Kidney (tissue), 14 donors: ENCODE data around the gene ITPR2. TPM values are rescaled to one million over a fixed set of nuclear protein-coding genes. Genes with fewer than 3 reads are reported as not detected.

Experiments
- DNase-seq, 5 donors: peaks; one replicate each; pipeline ENCODE4 v3.0.0-alpha.2; 2013 to 2020
- FAIRE-seq: peaks from 2 replicates; lab custom pipeline; 2012; peaks lifted over from hg19 to GRCh38; lab: Jason Lieb, UNC
- H3K27ac ChIP-seq, 2 donors: one replicate each; pipeline ENCODE4 v1.7.0; 2013; ENCODE audit warnings: low read depth in 2 of 2, low read length in 2 of 2, inconsistent platforms in 1 of 2
- H3K27me3 ChIP-seq: one replicate; pipeline ENCODE4 v1.7.1; 2013; ENCODE audit warnings: low read length, inconsistent platforms; ENCODE audit not compliant: control insufficient read depth, insufficient read depth
- H3K36me3 ChIP-seq, 3 donors: one replicate each; pipeline versions ENCODE4 v1.7.0 to v1.7.1; 2013; ENCODE audit warnings: low read length in 3 of 3, control low read depth in 1 of 3, inconsistent platforms in 1 of 3; ENCODE audit not compliant: insufficient read depth in 3 of 3, control insufficient read depth in 2 of 3
- H3K4me1 ChIP-seq, 3 donors: one replicate each; pipeline versions ENCODE4 v1.7.0 to v1.7.1; 2013; ENCODE audit warnings: low read length in 3 of 3, inconsistent platforms in 1 of 3, low read depth in 1 of 3; ENCODE audit not compliant: control insufficient read depth in 2 of 3, insufficient read depth in 2 of 3
- H3K4me3 ChIP-seq, 3 donors: one replicate each; pipeline versions ENCODE4 v1.7.0 to v1.8.1; 2013; ENCODE audit warnings: low read length in 3 of 3, control low read depth in 1 of 3, inconsistent platforms in 1 of 3
- H3K9ac ChIP-seq, 3 donors: one replicate each; pipeline versions ENCODE4 v1.7.0 to v1.7.1; 2013; ENCODE audit warnings: low read length in 3 of 3, control low read depth in 1 of 3, inconsistent platforms in 1 of 3
- H3K9me3 ChIP-seq, 3 donors: one replicate each; pipeline versions ENCODE4 v1.7.0 to v1.7.1; 2013; ENCODE audit warnings: low read length in 3 of 3, control low read depth in 1 of 3, inconsistent platforms in 1 of 3; ENCODE audit not compliant: control insufficient read depth in 2 of 3, insufficient read depth in 1 of 3
- CTCF ChIP-seq: IDR thresholded peaks from 3 replicates; pipeline ENCODE4 v1.5.1; 2012; ENCODE audit warnings: mild to moderate bottlenecking, moderate library complexity, borderline replicate concordance; ENCODE audit not compliant: insufficient read depth; ENCODE audit errors: extremely low read depth
- intact Hi-C: fragments of 100-400 bp; cut with DNase I; formaldehyde crosslinking; loops from one replicate; pipeline ENCODE4 v1.11.1; 2022
- polyA plus RNA-seq: library from polyadenylated mRNA; stranded (reverse); fragments of 350-450 nt; fragmentation: Illumina TruSeq; extraction: RNeasy Lipid Tissue Mini Kit (QIAGEN cat#74804); gene quantifications from one replicate; pipeline ENCODE4 v1.2.3, GENCODE V29; 2014; ENCODE audit warnings: low read depth, low replicate concordance; ENCODE audit not compliant: insufficient read depth
- total RNA-seq: library from RNA; stranded (reverse); fragmentation: NEBNext Ultra II Directional; extraction: Animal tissue kit (Norgen Biotek cat#: 25700); gene quantifications from one replicate; pipeline ENCODE4 v1.2.1, GENCODE V29; 2021
- donor health status: control.
- donor health status: control.
- donor health status: control.
- donor health status: control.
- donor health status: control.
- donor health status: DM: yes; HTN: yes; CAD: no.
- donor health status: Normal renal cell carcinoma (clear cell type).

ITPR2 gene
- total and polyA plus RNA-seq, 2 donors from 2014 or later, result 5.7 to 56.9 TPM

DNA sequence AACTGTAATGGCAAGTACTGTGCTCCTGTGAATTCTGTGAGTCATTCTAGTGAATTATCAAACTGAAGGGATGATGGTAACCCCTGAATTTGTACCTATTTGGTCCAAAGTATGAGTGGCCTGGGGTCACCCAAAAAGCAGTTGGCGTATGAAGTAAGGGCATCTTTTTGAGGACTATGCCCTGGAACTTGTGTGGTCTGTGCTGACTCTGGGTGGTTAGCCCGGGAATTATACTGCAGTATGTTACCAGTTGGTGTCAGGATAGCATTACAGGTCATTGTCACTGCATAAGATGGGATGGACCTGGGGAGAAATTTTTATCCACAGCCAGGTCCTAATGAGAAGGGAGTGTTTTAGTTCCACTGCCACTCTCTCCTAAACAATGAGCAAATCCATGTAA is 462.9 kb downstream of the ITPR2 start:
- Histone ChIP-seq H3K4me1 (no peaks in the 10 kb centered on the region), H3K27ac (no peak overlapping the region), H3K27me3 (no peaks in the 10 kb centered on the region), H3K36me3 (peaks cover 0 to 2% (median 0%) of the 10 kb centered on the region in 3 donors), H3K9me3 (no peaks in the 10 kb centered on the region), H3K9ac (no peak overlapping the region), H3K4me3 (no peak overlapping the region)
- DNase-seq, result no peak
- peak; percentile 10 for TF ChIP-seq CTCF
- FAIRE-seq, result no peak
- intact Hi-C loops, result no loop called here

GRCh38 chr12:26369588-26369987 is 463.4 kb downstream of the ITPR2 start:
- no peak for FAIRE-seq

DNA sequence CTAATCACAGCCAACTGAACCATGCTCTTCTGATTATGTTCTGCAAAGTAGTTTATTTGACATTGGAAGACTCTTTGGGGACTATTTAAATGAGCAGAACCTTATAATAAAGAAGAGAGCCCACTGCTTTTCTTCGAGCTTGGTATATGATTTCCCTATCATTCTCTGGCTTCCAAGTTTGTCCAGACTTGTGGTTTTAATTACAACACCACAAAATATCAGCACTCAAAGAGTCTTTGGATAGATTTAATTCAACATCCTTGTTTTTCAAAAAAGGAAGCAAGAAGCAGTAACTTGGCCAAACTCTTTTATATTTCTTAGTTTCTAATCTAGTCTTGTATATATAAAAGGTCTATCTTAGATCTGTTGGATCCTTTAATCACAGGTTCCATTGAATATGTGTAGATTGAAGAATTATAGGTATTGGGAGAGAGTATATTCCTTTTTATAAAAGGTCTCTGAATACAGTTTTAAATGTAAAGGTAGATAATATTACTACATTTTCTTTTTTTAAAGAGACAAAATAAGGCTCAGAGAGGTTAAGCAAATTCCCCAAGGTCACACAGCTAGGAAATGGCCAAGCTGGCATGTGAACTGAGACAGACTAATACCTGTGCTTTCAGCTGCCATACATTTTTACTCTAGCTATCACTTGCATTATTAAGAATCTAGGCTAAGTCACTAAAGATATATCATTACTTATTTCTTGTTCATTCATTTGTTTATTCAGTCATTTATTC is 464.8 kb downstream of the ITPR2 start:
- no peak for DNase-seq
- no peak overlapping the region for H3K9ac ChIP-seq

More at GRCh38 chr12:26369588-26369987, 463.4 kb downstream of the ITPR2 start:
- intact Hi-C loops, result no loop called here
- no peaks in the 10 kb centered on the region for H3K27me3 ChIP-seq
- H3K36me3 ChIP-seq, result peaks cover 0 to 2% (median 0%) of the 10 kb centered on the region in 3 donors
- TF ChIP-seq CTCF, result no peak
- no peaks in the 10 kb centered on the region for H3K4me1 ChIP-seq
- no peaks in the 10 kb centered on the region for H3K9me3 ChIP-seq
- no peak for DNase-seq
- no peak overlapping the region for H3K27ac ChIP-seq
- H3K4me3 ChIP-seq, result no peak overlapping the region
- H3K9ac ChIP-seq, result no peak overlapping the region

More for the DNA sequence above, 464.8 kb downstream of the ITPR2 start:
- Histone ChIP-seq H3K36me3 (no peaks in the 10 kb centered on the region), H3K27me3 (no peaks in the 10 kb centered on the region), H3K9me3 (no peaks in the 10 kb centered on the region), H3K27ac (no peak overlapping the region), H3K4me3 (no peak overlapping the region), H3K4me1 (no peaks in the 10 kb centered on the region)
- intact Hi-C loops, result no loop called here
- no peak for FAIRE-seq
- TF ChIP-seq CTCF, result no peak
